Activated CD4-positive, CD25-positive, alpha-beta regulatory T cell treated with anti-CD3 and anti-CD28 coated beads, Interleukin-2, amount 50 U/mL, for 72 hours (primary cell): ENCODE data around the gene DOC2B.

Experiments used
- DNase-seq: peaks from one replicate; pipeline ENCODE4 v3.0.0; 2021

Gene DOC2B

DNA sequence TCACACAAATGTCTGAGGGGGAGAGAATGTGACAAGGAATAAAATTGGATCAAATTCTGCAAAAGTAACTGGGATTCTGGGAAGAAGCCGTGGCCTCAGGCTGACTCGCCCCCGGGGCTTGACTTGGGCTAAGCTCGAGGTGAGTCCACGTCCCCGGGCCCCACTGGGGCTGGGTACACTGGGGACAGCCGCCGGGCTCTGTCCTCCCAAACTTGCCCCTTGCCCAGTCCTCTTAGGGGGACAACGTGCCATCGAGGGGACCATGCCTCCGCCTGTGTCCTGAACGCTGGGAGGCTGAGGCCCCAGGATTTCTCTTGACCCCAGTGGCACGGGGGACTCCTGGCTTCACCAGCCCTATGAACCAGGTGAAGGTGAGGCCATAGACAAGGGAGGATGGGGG is 21.1 kb downstream of the DOC2B start:
- DNase-seq, result no peak

DNA sequence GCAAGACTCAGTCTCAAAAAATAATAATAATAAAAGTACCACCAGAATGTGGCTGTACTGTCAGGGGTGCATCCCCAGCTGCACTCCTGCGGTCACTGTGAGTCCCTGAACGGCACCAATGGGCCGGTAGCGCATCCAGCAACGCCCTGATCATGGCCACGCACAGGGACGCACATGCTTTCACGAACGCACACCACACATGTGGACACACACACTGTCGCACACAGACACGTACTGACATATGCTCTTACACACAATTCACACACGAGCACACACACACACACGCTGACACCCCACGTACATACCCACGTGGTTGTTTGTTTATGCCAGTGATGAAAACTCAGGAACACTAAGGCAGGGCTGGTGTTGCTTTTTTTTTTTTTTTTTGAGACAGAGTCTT is 21.8 kb downstream of the DOC2B start:
- DNase-seq, result no peak

DNA sequence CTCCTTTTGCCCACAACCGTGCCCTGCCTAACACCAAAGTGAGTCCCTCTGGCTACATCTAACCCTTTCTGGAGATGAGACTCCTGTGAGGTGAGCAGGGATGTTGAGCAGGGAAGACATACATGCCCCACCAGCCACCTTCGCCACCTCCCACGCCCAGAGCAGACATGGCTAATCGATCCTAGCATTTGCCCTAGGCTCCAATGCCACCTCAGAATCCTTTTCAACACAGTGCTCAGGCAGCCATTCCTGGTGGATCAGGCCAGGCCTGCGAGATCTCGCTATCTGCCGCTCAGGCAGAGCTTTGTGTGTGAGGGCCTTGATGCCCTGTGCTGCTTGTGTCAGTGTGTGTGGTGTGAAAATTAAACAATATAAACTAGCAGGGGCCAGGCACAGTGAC is 23.1 kb downstream of the DOC2B start:
- DNase-seq, result no peak

DNA sequence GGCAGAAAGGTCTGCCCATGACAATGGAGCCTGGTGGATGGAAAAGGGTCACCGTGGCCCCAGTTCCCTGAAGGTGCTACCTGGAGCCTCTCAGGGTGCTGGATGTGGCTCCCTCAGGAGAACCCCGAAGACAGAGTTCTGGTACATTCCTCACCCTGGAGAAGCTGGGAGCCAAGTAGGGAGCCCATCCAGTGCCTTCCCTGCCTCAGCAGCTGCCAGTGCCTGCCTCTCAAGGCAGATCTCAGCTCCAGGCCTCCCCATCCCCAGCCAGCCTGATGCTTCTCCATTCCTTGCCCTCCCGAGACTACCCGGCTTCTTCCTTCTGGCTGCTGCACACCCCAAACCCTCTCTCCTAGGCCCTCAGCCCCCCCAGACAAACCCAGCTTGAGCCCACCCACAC is 23.5 kb downstream of the DOC2B start:
- DNase-seq, result no peak

DNA sequence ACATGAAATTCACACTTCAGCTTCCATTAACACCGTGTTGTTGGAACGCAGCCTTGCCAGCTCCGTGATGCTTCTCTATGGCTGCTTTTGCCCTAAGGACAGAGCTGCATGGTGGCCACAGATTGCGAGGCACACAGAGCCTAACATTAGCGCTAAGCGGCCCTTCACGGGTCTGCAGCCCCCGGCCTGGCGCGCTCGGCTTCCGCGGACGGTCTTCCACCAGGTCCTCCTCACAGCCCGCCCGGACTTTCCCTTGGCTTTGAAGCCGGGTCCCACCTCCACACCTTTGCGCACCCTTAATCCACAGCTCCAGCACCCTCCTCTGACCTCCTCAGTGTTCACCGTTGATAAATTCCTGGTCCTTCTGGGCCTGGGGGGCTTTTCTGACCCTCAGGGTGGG is 24.5 kb downstream of the DOC2B start:
- no peak for DNase-seq

DNA sequence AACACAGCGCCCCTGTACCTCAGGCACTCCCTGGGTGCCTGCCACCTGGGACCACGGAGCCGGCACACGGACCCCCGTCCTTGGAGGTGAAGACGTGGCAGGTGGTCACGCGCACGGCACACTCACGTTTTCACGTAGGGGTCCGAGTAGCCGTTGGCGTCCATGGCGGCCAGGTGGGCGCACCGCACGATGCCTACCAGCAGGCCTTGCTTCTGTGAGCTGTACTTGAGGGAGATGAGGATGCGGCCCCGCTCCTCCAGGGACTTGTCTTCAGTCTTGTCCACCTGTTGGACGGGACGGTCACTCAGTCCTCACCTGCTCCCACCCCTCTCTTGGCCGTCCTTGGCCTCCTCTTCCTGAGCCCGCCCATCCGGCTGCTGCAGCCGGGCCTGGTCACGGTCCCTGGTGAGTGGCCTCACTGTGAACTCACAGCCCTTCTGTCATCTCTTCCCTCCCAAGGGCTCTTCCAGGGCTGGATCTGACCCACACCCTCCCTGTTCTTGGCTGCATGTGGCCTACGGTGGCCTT is 25.3 kb downstream of the DOC2B start:
- no peak for DNase-seq

DNA sequence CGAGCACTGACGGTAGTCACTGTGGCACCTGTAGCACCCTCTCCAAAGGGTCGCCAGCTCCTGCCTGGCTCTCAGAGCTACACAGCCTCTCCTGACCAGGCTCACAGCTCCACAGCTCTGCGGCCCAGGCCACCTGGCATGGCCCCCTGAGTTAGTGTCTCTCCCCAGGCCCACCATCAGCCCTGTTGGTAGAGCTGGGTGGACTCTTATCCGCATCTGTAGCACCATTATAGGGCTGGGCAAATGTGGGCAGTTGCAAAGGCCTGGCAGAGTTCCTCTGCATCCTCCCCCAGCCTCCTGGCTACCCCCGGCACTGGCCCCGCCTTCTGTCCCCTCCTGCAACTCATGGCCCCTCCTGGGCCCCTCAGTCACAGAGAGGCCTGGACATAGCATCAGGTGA is 25.9 kb downstream of the DOC2B start:
- no peak for DNase-seq

DNA sequence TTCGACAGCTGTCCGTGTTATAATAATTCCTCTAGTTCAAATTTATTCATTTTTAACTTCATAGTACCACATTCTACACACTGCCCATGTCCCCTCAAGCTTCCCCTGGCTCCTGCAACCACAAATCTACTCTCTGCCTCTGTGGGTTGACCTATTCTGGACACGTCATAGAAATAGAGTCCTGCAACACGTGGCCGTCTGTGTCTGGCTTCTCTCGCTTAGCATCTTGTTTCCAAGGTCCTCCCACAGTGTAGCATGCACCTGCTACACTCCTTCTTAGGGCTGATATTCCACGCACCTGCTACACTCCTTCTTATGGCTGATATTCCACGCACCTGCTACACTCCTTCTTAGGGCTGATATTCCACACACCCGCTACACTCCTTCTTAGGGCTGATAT is 27.6 kb downstream of the DOC2B start:
- DNase-seq, result no peak

DNA sequence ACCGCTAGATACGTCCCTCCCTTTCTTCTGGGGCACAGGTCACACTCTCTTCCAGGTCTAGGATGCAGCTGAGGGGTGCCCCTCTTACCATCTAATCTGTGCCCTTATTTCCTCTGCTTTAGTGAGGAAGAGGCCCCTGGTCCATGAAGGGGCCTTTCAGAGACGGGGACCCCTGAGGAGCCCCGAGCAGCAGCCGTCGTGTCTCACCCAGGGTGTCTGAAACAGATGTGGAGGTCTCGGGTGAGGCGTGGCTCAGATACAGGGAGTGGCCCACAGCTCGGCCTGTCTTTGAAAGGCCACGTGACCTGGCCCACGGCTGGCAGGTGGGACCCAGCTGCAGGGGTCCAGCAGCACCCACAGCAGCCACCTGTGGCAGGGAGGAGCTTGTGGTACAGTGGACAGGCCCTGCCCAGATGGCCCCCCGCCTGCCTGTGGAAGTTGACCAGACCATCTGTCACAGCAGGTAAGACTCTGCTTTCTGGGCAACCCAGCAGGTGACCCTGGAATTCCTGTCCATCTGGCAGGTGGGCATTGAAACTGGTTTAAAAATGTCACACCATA is 28.5 kb downstream of the DOC2B start:
- no peak for DNase-seq

DNA sequence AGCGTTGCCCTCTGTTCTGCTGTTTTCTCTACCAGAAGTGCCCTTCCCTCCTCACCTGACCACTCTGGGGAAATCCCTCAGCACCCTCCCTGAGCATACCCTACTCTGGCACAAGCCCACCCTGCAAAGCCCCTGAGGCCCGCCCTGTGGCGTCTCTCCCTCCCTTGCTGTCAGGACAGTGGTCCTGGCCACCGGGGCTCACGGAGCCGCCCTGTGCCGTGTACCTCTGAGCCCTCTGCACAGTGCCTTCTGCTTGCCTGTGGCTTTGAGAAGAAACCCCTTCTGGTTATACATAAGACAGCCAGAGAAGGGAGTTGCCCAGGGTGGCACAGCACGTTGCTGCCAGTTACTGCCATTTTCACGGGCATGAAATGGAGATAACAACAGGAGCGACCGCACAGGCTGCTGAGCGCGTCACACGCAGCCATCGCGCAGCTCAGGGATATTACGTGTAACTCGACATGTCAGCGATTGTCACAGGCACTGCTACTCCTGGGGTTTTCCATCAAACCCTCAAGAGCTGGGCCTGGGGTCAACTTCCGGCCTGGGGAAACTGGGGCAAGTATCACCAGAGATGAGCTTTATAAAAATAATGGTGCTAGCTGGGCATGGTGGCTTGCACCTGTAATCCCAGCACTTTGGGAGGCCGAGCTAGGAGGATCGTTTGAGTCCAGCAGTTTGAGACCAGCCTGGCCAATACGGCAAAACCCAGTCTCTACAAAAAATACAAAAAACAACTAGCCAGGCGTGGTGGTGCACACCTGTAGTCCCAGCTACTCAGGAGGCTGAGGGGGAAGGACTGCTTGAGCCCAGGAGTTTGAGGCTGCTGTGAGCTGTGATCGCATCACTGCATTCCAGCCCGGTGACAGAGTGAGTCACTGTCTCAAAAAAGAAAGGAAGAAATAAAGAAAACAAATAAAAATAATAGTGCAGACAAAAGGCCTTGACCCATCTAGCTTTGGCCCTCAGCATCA is 29.3 kb downstream of the DOC2B start:
- DNase-seq, result peak; percentile 18

DNA sequence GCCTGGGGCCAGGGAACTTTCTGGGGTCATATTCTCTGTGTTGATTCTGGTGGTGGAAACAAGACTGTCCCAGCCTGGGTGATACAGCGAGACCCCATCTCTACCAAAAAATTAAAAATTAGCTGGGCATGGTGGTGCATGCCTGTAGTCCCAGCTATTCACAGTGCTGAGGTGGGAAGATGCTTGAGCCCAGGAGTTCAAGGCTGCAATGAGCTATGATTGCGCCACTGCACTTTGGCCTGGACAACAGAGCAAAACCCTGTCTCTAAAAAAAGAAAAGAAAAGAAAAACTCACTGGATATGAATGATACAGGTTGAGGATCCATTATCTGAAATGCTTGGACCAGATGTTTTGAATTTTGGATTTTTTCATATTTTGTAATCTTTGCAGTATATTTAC is 30.4 kb downstream of the DOC2B start:
- no peak for DNase-seq

DNA sequence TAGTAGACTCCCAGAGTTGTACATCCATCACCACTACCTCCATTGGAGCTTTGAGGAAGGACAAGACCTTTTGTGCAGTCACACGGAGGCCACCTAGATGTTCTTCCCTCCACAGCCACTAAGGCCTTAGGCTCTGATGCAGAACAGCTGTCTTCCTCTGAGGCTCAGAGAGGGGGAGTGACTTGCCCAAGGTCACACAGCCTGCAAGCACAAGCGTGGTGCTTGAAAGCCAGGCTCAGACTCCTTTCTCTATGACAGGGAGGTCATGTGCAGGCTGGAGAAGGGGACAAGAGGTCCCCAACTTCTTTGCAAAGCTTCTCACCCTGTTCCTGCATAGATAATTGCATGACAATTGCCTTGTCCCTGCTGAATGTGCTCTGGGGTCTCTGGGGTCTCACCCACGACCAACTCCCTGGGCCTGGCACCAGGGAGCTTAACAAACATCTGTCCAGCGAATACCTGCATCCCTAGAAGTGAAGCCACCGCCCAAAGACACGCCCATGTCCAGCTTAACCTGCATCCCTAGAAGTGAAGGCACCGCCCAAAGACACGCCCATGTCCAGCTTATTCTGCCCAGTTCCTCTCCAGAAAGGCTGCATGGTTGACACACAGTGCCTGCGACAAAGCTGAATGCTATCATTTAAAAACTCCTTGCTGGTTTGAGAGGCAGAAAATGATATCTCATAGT is 31.4 kb downstream of the DOC2B start:
- peak; percentile 16 for DNase-seq

DNA sequence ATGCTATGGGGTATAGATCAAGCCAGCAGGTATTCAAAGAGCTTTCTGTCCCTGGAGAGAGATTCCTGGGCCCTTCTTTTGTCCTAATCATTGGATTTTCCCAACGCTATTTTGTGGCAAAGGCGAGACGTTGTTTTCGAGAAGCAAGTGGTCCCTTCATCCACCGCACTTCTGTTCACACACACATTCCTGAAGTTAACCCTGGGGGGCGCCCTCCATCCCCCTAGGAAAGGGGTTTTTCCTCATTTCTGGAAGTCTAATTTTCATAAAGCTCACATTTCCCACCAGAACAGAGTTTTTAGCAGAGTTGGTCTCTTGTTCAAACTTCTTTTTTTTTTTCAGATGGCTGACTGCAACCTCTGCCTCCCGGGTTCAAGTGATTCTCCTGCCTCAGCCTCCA is 32.2 kb downstream of the DOC2B start:
- DNase-seq, result no peak

DNA sequence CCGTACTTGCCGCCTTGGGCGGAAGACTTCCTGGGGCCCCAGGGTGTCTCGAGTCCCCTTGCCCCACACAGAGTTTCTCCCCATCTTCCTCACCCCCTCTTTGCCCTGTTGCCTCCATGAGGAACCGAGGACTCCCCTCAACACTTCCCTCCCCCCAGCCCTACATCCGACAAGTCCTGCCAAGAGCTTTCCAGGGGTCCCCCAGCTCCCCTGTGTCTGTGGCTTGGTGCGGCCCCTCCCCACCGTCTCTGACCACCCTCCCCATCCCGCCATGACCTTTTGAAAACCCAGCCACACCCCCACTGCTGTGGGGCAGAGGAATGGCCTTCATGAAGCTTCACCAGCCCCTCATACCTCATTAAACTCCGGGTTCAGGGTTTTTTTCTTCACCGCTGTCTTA is 32.7 kb downstream of the DOC2B start:
- DNase-seq, result peak; percentile 17

DNA sequence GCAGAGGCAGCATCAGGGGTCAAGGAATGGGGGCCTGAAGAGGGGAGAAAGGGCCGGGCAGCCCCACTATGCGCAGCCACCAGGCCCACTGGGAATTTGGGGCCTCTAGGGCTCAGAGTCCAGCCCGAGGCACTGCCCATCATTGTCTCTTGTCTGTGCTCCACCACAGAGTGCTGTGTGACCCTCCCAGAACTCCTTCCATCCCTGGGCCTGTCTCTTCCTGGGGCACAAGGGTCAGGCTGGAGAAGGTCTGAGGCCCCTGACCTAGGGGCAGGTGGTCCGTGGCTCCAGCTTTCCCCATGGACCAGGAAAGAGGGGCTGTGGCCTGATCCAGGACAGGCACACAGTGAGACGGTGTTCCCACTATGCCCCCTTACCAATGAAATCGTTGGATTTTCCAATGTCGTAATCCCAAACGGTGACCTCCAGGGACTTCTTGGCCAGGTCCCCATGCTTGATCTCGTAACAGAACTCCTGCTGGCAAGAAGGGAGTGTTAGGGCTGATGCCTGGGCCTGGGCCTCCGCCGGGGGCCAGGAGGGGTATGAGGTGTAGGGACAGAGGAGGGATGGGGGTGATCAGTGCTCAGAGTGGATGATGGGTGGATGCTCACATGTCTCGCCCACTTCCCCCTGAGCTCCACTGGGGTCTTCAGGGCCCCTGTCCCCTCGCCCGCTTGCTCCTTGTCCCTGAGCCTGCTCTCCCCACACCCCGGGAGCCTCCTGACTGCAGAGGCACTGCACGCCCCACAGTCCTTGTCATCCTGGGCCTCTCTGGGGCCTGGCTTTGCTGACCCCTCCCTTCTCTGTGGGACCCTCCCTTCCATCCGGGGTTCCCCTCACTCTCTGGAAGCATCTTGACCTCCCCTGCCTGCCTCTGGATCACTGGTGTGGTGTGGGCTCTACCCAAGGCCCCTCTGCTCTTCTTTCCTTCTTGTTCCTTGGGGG is 33.4 kb downstream of the DOC2B start:
- peak; percentile 23 for DNase-seq

DNA sequence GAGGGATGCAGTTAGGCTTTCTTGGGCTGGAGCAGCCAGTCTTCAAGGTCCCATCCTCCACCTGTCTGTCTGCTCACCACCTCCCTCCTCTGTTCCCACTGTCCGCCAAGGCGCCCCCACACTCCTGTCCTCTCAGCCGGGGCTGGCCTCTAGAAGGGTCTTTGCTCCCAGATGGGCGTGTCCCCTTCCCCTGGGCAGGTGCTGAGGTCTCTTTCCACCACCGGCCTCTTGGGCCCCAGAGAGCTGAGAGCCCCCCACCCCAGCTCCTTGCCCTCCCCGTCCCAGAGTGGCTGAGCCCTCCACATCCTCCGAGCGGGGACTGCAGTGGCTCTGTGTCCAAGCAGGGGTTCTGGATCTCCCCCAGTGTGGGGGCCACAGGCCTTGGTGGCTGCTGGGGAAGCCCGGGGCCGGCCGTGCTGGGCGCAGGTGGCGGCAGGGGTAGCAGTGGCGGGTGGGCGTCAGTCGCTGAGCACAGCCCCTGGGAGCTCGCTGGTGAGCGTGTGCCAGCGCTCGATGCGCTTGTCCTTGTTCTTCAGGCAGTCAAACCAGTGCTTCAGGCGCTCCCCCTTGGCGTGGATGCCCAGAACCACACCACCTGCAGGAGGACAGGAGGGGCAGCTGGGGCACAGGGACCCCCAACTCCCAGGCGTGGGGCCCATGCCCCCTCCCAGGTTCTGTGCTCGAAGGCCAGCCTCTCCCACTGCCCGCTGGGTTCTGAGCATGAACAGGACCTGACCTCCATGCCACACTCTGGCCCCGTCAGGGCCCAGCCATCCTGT is 34.3 kb downstream of the DOC2B start:
- peak; percentile 22 for DNase-seq

DNA sequence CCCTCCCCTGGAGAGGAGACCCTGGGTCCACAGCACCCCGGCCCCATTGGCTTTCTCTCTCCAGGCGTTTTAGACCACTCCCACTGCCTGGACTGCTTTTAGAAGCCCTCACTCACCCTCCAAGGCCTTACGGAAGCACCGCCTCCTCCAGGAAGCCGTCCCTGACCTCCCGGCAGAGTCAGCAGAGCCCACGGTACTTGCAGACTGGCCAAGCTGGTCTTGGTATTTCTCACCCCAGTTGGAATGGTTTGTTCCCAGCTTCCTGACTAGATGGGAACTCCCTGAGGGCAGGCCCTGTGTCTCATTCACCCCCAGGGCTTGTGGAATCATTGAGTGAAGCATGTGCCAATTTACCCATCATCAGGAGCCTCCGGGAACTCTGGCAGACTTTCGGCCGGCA is 34.9 kb downstream of the DOC2B start:
- peak; percentile 19 for DNase-seq

DNA sequence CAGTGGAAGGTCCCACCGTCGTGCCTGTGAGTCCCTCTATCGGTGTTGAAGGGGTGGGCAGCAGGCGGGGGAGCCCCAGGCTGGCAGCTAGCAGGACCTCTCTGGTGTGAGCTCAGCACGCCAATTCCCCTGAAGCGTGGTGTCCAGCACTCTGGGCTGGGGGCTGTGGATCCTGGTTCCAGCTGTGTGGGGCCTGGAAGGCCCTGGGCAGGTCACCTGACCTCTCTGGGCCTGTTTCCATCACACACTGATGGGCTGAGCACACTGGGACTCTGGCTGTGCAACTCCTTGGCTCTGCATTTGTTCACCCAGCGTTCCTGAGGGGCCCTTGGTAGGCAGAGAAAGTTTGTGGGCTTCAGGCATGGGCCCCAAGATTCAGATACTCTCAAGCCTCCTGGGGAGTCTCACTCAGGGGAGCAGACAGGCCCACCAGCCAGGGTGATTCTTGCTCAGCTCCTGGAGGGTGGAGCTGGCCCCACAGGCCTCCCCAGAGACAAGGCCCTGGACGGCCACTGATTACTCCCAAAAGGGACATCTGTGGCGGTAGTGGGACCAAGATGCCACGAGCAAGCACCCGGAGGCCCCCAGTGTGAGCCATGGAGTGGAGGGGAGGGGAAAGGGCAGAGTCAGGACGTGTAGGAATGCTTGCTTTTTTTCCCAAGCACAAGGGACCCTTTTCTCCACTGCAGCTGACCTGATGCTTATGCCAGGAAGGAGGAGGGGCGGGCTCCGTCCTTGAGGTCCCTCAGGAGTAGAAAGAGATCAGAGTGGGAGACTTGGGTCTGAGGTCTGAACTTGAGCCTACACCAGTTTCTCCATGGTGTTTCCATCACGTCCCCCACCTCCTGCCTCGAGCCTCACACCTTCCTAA is 35.5 kb downstream of the DOC2B start:
- peak; percentile 29 for DNase-seq

DNA sequence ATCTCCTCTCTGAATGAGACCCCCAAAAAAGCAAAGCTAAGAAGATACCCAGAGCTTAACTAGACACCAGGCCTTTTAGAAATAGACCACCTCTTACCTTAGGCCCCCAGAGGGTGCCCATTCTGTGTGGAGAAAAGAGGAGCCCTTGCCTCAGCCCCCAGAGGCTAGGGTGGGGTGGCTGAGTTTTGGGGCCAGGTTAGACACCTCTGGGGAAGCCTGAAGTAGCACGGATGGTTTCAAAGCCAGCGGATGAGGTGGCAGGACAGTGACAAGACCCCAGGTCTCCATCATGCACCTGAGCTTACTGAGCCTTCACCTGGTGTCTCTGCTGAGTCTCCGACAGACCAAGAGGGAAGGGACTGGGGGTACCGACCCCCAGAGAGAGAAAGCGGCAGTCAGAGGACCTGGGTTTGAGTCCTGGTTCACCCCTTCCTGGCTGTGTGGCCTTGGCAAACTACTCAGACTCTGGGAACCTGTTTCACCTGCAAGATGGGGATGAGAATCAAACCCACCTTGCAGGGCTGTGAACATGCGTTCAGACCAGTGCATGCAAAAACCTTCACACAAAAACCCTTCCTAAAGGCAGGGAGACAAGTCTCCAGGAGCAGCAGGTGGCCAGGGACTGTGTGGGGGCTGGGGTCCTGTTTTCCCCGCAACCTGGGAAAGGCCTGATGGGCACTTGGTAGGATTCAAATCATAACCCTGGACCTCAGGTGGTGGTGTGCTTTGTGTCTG is 36.3 kb downstream of the DOC2B start:
- DNase-seq, result no peak

DNA sequence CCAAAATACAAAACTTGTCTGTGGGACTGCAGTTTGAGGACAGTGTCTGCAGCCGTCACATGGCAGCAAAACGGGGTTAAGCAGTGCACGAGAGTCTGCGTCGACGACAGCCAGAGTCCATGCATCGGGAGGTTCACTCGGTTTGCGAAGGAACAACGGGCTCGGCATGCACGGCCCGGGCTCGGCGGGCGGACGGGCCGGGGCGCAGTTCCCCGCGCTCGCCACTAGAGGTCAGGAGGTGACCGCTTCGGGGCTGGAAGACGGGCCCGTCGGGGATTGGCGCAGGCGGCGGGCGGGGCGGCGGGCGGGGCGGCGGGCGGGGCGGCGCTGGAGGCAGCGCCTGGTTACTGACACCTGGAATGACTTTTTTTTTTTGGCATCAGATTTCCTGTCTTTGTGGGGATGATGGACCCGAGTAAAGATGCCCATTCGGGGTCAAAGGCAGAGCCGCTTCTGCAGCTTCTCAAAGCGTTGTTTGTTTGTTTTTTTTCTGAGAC is 37.6 kb downstream of the DOC2B start:
- peak; percentile 94 for DNase-seq
